Endothelial cell of umbilical vein (primary cell): ENCODE data around the gene SCAPER. TPM values are rescaled to one million over a fixed set of nuclear protein-coding genes. Genes with fewer than 3 reads are reported as not detected.

Experiments used
- BruUV-seq: library from RNA; stranded (reverse); fragments of 400-500 nt; replicated peaks from 2 replicates; lab custom pipeline; 2021; lab: Mats Ljungman, UMichigan
- CTCF ChIA-PET: fragments of 300-600, 350-600 bp; sonication (Branson Sonifier 250); formaldehyde crosslinking; loops from one replicate; lab custom pipeline; 2021; ENCODE audit warnings: antibody characterized with exemption, inconsistent platforms; lab: Charles Lee
- POLR2A ChIA-PET: fragments of 300-600, 350-600 bp; sonication (Branson Sonifier 250); formaldehyde crosslinking; loops from one replicate; lab custom pipeline; 2021; ENCODE audit warnings: antibody characterized with exemption, inconsistent platforms; lab: Charles Lee
- DNase-seq: peaks from one replicate; pipeline ENCODE4 v3.0.0-alpha.2; 2011; ENCODE audit warnings: low read depth, low spot score
- FAIRE-seq: peaks from 2 replicates; lab custom pipeline; 2011; peaks lifted over from hg19 to GRCh38; lab: Jason Lieb, UNC
- H2AFZ ChIP-seq: 2 replicates; pipeline ENCODE4 v1.6.0; 2012; ENCODE audit warnings: low read depth, low read length, control low read depth, inconsistent platforms
- H3K27ac ChIP-seq: 2 replicates; pipeline ENCODE4 v1.5.1; 2011; ENCODE audit warnings: low read depth, mild to moderate bottlenecking, control low read depth, low read length, moderate library complexity; ENCODE audit not compliant: insufficient read depth
- H3K27me3 ChIP-seq, 2 experiments: 2 replicates each; pipeline versions ENCODE4 v1.6.0 to v1.6.1; 2011; ENCODE audit warnings: low read length in 2 of 2, mixed read lengths in 1 of 2; ENCODE audit not compliant: control insufficient read depth in 2 of 2, insufficient read depth in 2 of 2
- H3K36me3 ChIP-seq, 2 experiments: 2 replicates in 1 of 2; 3 replicates in 1 of 2; pipeline ENCODE4 v1.5.1; 2011; ENCODE audit warnings: low read length in 2 of 2, mild to moderate bottlenecking in 1 of 2, moderate library complexity in 1 of 2; ENCODE audit not compliant: control insufficient read depth in 2 of 2, insufficient read depth in 2 of 2; ENCODE audit errors: extremely low read depth in 1 of 2
- H3K4me1 ChIP-seq: 3 replicates; pipeline ENCODE4 v1.5.1; 2011; ENCODE audit warnings: mild to moderate bottlenecking, low read length; ENCODE audit not compliant: control insufficient read depth, insufficient read depth; ENCODE audit errors: extremely low read depth
- H3K4me2 ChIP-seq: 2 replicates; pipeline ENCODE4 v1.6.1; 2011; ENCODE audit warnings: low read length, control low read depth, mixed read lengths; ENCODE audit not compliant: insufficient read depth
- H3K4me3 ChIP-seq, 3 experiments: fragments of 200-600 bp in 1 of 3; sonication (generic), shearing (Covaris generic) in 1 of 3; replicated peaks in 1 of 3; 2 replicates each; pipeline ENCODE4 v1.5.1; 2011 to 2016; ENCODE audit warnings: control low read depth in 3 of 3, low read length in 3 of 3, mild to moderate bottlenecking in 2 of 3, inconsistent platforms in 1 of 3, low read depth in 1 of 3, moderate library complexity in 1 of 3; ENCODE audit not compliant: insufficient read depth in 1 of 3
- H3K79me2 ChIP-seq: 2 replicates; pipeline ENCODE4 v1.6.0; 2012; ENCODE audit warnings: low read length, inconsistent platforms; ENCODE audit not compliant: control insufficient read depth, insufficient read depth
- H3K9ac ChIP-seq: replicated peaks from 2 replicates; pipeline ENCODE3; 2011; ENCODE audit warnings: low read length, control low read depth; ENCODE audit not compliant: insufficient read depth; ENCODE audit errors: extremely low read depth
- H3K9me1 ChIP-seq: replicated peaks from 3 replicates; pipeline ENCODE4 v1.6.0; 2011; ENCODE audit warnings: mild to moderate bottlenecking, low read length; ENCODE audit not compliant: control insufficient read depth, insufficient read depth; ENCODE audit errors: extremely low read depth
- H3K9me3 ChIP-seq: replicated peaks from 2 replicates; pipeline ENCODE4 v1.5.1; 2012; ENCODE audit warnings: low read length, inconsistent platforms; ENCODE audit not compliant: control insufficient read depth, insufficient read depth
- H4K20me1 ChIP-seq: replicated peaks from 2 replicates; pipeline ENCODE3; 2011; ENCODE audit warnings: mild to moderate bottlenecking, low read length; ENCODE audit not compliant: control insufficient read depth, insufficient read depth; ENCODE audit errors: extremely low read depth
- EZH2 ChIP-seq: IDR thresholded peaks from 2 replicates; pipeline ENCODE4 v1.6.1; 2012; ENCODE audit warnings: borderline replicate concordance, low read depth, mild to moderate bottlenecking, moderate library complexity, low read length, inconsistent platforms; ENCODE audit not compliant: severe bottlenecking
- FOS ChIP-seq: IDR thresholded peaks from 2 replicates; pipeline ENCODE4 v1.6.1; 2011; ENCODE audit warnings: mild to moderate bottlenecking, low read length, moderate library complexity, borderline replicate concordance; ENCODE audit not compliant: insufficient read depth
- GATA2 ChIP-seq: IDR thresholded peaks from 2 replicates; pipeline ENCODE4 v1.7.0; 2011; ENCODE audit warnings: low read depth, mild to moderate bottlenecking, moderate library complexity, mixed read lengths, low read length; ENCODE audit not compliant: insufficient read length, insufficient read depth
- JUN ChIP-seq: IDR thresholded peaks from 2 replicates; pipeline ENCODE4 v1.6.1; 2011; ENCODE audit warnings: borderline replicate concordance, low read depth; ENCODE audit not compliant: insufficient read length, insufficient read depth
- MYC ChIP-seq: IDR thresholded peaks from one replicate; pipeline ENCODE4 v1.6.1; 2011; ENCODE audit warnings: mild to moderate bottlenecking, low read depth, low read length
- POLR2A ChIP-seq: IDR thresholded peaks from 2 replicates; pipeline ENCODE4 v1.6.1; 2012; ENCODE audit warnings: low read depth, mild to moderate bottlenecking, control low read depth, low read length
- POLR2AphosphoS5 ChIP-seq: IDR thresholded peaks from 2 replicates; pipeline ENCODE4 v1.6.1; 2012; ENCODE audit warnings: low read depth, mild to moderate bottlenecking, control low read depth, low read length, moderate library complexity; ENCODE audit not compliant: insufficient read depth
- dilution Hi-C: fragments of 300-500 bp; cut with MboI; formaldehyde crosslinking; loops from one replicate; pipeline ENCODE4 v1.15.0; 2019; ENCODE audit warnings: low sequenced_read_pairs; ENCODE audit not compliant: extremely low pct_ligation_motif_present
- intact Hi-C: fragments of 100-400 bp; cut with micrococcal nuclease; formaldehyde crosslinking; loops from one replicate; pipeline ENCODE4 v1.10.0; 2022
- polyA plus RNA-seq, 4 experiments: library from polyadenylated mRNA; depleted of rRNA in 3 of 4; stranded (reverse) in 3 of 4; unstranded in 1 of 4; fragments of >200 nt; gene quantifications; 2 replicates each; pipeline versions ENCODE4 v1.2.1 to v1.2.3, GENCODE V29; 2011 to 2012; ENCODE audit warnings: missing spikeins in 1 of 4
- total RNA-seq: library from RNA; stranded (reverse); gene quantifications from 2 replicates; pipeline ENCODE4 v1.2.3, GENCODE V29; 2021
- TF ChIP-seq, protein P1 (sequence below), 2 donors: IDR thresholded peaks; 1 replicate in 1 of 2; 2 replicates in 1 of 2; pipeline ENCODE4 v1.5.1; 2011; ENCODE audit warnings: low read length in 2 of 2, mild to moderate bottlenecking in 2 of 2, moderate library complexity in 2 of 2, control low read depth in 1 of 2, inconsistent platforms in 1 of 2, low read depth in 1 of 2; ENCODE audit not compliant: insufficient read depth in 1 of 2; ENCODE audit errors: extremely low read depth in 1 of 2

The SCAPER gene
- total and polyA plus RNA-seq, 2 donors (not counting 3 experiments of a cell fraction or from before 2014, with no cell fraction given): 2.7 to 12.7 TPM

DNA sequence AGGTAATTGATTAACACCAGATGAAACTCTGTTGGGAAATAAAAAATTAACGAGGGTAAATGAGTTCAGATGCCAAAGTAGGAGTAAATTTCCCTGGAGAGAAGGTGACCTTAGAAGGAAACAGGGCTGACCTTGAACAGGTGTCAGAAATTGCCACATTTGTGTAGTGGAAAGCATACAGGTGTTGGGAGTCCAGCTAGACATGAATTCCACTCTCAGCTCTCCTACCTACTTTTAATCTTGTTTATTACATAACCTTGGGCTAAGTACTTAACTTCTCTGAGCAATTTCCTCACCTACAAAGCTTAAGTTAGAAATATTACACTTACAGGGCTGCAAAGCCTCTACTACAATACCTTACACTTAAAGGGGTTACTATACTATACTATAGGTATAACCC lies 472.5 kb downstream of the SCAPER start:
- Histone ChIP-seq H3K79me2 (no peaks in the 10 kb centered on the region), H3K9me3 (no peaks in the 10 kb centered on the region), H3K9ac (no peak overlapping the region), H3K36me3 (no peaks in the 10 kb centered on the region), H3K9me1 (no peaks in the 10 kb centered on the region), H3K4me2 (no peak overlapping the region), H4K20me1 (no peaks in the 10 kb centered on the region), H3K27ac (no peak overlapping the region), H3K4me1 (no peaks in the 10 kb centered on the region), H2AFZ (no peak overlapping the region), H3K27me3 (no peaks in the 10 kb centered on the region), H3K4me3 (no peak overlapping the region)
- CTCF ChIA-PET: no interaction called here
- dilution Hi-C loops (no loop called here), intact Hi-C loops (no loop called here)
- no peak for FAIRE-seq
- TF ChIP-seq MYC (no peak), POLR2A (no peak), POLR2AphosphoS5 (no peak), EZH2 (no peak), JUN (no peak), FOS (no peak), GATA2 (no peak)
- TF ChIP-seq, protein P1, sequence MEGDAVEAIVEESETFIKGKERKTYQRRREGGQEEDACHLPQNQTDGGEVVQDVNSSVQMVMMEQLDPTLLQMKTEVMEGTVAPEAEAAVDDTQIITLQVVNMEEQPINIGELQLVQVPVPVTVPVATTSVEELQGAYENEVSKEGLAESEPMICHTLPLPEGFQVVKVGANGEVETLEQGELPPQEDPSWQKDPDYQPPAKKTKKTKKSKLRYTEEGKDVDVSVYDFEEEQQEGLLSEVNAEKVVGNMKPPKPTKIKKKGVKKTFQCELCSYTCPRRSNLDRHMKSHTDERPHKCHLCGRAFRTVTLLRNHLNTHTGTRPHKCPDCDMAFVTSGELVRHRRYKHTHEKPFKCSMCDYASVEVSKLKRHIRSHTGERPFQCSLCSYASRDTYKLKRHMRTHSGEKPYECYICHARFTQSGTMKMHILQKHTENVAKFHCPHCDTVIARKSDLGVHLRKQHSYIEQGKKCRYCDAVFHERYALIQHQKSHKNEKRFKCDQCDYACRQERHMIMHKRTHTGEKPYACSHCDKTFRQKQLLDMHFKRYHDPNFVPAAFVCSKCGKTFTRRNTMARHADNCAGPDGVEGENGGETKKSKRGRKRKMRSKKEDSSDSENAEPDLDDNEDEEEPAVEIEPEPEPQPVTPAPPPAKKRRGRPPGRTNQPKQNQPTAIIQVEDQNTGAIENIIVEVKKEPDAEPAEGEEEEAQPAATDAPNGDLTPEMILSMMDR (IDR thresholded peaks at IDR 0.05; ENCODE audit: extremely low read depth in 1 of 2, insufficient read depth in 1 of 2, low read depth in 1 of 2, low read length in 2 of 2): no peak
- POLR2A ChIA-PET: no interaction called here
- no peak for DNase-seq
- no TSS peak for BruUV-seq
